MV-4-11 (cell line): ENCODE data around the gene PRKAA2.

Source experiments
- DNase-seq: peaks from one replicate; lab custom pipeline; 2025; lab: John Stamatoyannopoulos, UW

Gene PRKAA2

GRCh38 chr1:56713112-56713511 lies 68.0 kb downstream of the PRKAA2 start:
- no peak for DNase-seq

- DNase-seq: no peak
Measured at GRCh38 chr1:56715156-56715555, 70.0 kb downstream of the PRKAA2 start.

- no peak for DNase-seq
Measured at GRCh38 chr1:56719171-56719570, 74.1 kb downstream of the PRKAA2 start.

GRCh38 chr1:56726706-56727105 lies 81.6 kb downstream of the PRKAA2 start:
- no peak for DNase-seq

GRCh38 chr1:56728964-56729363 lies 83.8 kb downstream of the PRKAA2 start:
- DNase-seq: no peak

GRCh38 chr1:56745231-56745630 lies 100.1 kb downstream of the PRKAA2 start:
- DNase-seq: no peak

GRCh38 chr1:56754708-56755479 lies 109.8 kb downstream of the PRKAA2 start:
- DNase-seq: no peak

GRCh38 chr1:56755911-56756310 lies 110.8 kb downstream of the PRKAA2 start:
- DNase-seq: no peak

- no peak for DNase-seq
Measured at GRCh38 chr1:56758135-56758534, 113.0 kb downstream of the PRKAA2 start.

GRCh38 chr1:56758794-56759193 lies 113.7 kb downstream of the PRKAA2 start:
- DNase-seq: no peak
